ENCODE results near the gene BLMH.

GRCh38 chr17:30203471-30203981, 88.2 kb downstream of the BLMH start:
- TF ChIP-seq, protein P1, sequence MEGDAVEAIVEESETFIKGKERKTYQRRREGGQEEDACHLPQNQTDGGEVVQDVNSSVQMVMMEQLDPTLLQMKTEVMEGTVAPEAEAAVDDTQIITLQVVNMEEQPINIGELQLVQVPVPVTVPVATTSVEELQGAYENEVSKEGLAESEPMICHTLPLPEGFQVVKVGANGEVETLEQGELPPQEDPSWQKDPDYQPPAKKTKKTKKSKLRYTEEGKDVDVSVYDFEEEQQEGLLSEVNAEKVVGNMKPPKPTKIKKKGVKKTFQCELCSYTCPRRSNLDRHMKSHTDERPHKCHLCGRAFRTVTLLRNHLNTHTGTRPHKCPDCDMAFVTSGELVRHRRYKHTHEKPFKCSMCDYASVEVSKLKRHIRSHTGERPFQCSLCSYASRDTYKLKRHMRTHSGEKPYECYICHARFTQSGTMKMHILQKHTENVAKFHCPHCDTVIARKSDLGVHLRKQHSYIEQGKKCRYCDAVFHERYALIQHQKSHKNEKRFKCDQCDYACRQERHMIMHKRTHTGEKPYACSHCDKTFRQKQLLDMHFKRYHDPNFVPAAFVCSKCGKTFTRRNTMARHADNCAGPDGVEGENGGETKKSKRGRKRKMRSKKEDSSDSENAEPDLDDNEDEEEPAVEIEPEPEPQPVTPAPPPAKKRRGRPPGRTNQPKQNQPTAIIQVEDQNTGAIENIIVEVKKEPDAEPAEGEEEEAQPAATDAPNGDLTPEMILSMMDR (IDR thresholded peaks at IDR 0.05) = no peak
- TF ChIP-seq EP300 (IDR thresholded peaks at IDR 0.05) = no peak

Data from esophagus muscularis mucosa (tissue), 3 donors.